ENCODE measurements around the gene PPM1D. TPM values are rescaled to one million over a fixed set of nuclear protein-coding genes. Genes with fewer than 3 reads are reported as not detected.

Gene PPM1D
- total and polyA plus RNA-seq, 8 donors: 17.1 to 27.0 (median 21.6) TPM

DNA sequence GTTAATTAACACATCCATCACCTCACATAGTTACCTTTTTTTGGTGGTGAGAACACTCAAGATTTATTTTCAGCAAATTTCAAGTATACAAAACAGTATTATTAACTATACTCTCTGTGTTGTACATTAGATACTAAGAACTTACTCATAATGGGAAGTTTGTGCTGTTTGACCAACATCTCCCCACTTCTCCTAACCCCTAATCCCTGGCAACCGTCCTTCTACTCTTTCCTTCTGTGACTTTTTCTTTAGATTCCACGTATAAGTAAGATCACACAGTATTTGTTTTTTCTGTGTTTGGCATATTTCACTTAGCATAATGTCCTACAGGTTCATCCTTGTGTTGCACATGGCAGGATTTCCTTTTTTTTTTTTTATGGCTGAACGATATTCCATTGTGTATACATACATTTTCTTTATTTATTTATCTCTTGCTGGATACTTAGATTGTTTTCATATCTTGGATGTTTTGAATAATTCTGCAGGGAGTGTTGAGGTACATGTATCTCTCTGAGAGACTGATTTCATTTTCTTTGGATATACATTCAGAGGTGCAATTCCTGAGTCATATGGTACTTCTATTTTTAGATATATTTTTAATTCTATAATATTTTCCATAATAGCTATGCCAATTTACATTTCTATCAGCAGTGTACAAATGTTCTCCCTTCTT lies 19.0 kb downstream of the PPM1D start:
- TF ChIP-seq, protein P1, sequence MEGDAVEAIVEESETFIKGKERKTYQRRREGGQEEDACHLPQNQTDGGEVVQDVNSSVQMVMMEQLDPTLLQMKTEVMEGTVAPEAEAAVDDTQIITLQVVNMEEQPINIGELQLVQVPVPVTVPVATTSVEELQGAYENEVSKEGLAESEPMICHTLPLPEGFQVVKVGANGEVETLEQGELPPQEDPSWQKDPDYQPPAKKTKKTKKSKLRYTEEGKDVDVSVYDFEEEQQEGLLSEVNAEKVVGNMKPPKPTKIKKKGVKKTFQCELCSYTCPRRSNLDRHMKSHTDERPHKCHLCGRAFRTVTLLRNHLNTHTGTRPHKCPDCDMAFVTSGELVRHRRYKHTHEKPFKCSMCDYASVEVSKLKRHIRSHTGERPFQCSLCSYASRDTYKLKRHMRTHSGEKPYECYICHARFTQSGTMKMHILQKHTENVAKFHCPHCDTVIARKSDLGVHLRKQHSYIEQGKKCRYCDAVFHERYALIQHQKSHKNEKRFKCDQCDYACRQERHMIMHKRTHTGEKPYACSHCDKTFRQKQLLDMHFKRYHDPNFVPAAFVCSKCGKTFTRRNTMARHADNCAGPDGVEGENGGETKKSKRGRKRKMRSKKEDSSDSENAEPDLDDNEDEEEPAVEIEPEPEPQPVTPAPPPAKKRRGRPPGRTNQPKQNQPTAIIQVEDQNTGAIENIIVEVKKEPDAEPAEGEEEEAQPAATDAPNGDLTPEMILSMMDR (IDR thresholded peaks at IDR 0.05): no peak
- H3K4me1 ChIP-seq: peaks cover 0 to 26% of the 10 kb centered on the region in 2 donors
- intact Hi-C loops (cut with DNase I): no loop called here
- no peaks in the 10 kb centered on the region for H3K27me3 ChIP-seq
- ATAC-seq: no peak
- H3K27ac ChIP-seq: no peak overlapping the region
- H3K9me3 ChIP-seq: no peaks in the 10 kb centered on the region
- no peak for DNase-seq
- H3K36me3 ChIP-seq: peaks cover 0 to 5% of the 10 kb centered on the region in 2 donors
- no peak overlapping the region for H3K4me3 ChIP-seq

DNA sequence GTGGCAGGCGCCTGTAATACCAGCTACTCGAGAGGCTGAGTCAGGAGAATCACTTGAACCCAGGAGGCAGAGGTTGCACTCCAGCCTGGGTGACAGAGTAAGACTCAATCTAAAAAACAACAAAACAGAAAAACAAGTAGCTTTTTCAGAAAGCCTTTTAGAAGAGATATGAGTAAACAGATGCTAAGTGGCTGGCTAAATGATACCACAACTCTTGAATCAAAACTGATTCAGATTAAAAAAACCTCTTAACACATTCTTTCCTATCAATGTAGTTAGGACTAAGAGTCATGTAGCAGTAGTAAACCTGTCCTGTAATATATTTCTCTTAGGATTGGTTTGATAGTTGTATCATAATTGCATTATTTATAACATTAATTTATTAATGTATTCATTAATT lies 23.0 kb downstream of the PPM1D start:
- intact Hi-C loops (cut with DNase I): no loop called here
- DNase-seq: no peak
- Histone ChIP-seq H3K9me3 (no peaks in the 10 kb centered on the region), H3K4me3 (no peak overlapping the region), H3K36me3 (peaks cover 0 to 34% of the 10 kb centered on the region in 2 donors), H3K27ac (no peak overlapping the region), H3K27me3 (no peaks in the 10 kb centered on the region), H3K4me1 (peaks cover 0 to 8% of the 10 kb centered on the region in 2 donors)
- TF ChIP-seq, protein P1 (IDR thresholded peaks at IDR 0.05): no peak
- ATAC-seq: no peak

DNA sequence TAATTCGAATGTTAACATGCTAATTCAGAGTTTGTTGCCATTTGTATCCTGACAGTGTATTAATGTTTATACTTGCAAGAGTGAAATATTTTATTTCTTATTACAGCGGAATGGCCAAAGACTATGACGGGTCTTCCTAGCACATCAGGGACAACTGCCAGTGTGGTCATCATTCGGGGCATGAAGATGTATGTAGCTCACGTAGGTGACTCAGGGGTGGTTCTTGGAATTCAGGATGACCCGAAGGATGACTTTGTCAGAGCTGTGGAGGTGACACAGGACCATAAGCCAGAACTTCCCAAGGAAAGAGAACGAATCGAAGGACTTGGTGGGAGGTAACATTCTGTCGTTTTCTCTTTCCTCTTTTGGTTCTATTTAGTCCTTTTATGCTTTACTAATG lies 23.4 kb downstream of the PPM1D start:
- no peak for ATAC-seq
- Histone ChIP-seq H3K4me1 (peaks cover 0 to 8% of the 10 kb centered on the region in 2 donors), H3K27me3 (no peaks in the 10 kb centered on the region), H3K9me3 (no peaks in the 10 kb centered on the region), H3K27ac (no peak overlapping the region), H3K36me3 (peaks cover 0 to 35% of the 10 kb centered on the region in 2 donors), H3K4me3 (no peak overlapping the region)
- TF ChIP-seq, protein P1 (IDR thresholded peaks at IDR 0.05): no peak
- intact Hi-C loops (cut with DNase I): no loop called here
- no peak for DNase-seq

DNA sequence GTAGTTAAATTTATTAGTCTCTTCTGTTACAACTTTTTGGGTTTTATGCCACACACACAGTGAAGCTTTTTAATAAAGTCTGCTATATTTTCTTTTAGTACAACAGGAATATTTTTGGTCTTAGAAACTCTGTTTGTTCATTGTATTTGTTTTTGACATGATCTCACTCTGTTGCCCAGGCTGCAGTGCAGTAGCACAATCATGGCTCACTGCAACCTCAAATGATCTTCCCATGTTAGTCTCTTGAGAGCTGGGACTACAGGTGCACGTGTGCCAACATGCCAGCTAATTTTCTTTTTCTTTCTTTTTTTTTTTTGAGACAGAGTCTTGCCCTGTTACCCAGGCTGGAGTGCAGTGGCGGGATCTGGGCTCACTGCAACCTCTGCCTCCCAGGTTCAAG lies 27.1 kb downstream of the PPM1D start:
- no peak overlapping the region for H3K4me3 ChIP-seq
- H3K9me3 ChIP-seq: no peaks in the 10 kb centered on the region
- intact Hi-C loops (cut with DNase I): no loop called here
- TF ChIP-seq, protein P1 (IDR thresholded peaks at IDR 0.05): no peak
- ATAC-seq: no peak
- H3K36me3 ChIP-seq: peaks cover 0 to 39% of the 10 kb centered on the region in 2 donors
- H3K27me3 ChIP-seq: no peaks in the 10 kb centered on the region
- H3K27ac ChIP-seq: no peak overlapping the region
- no peak for DNase-seq
- H3K4me1 ChIP-seq: no peaks in the 10 kb centered on the region

DNA sequence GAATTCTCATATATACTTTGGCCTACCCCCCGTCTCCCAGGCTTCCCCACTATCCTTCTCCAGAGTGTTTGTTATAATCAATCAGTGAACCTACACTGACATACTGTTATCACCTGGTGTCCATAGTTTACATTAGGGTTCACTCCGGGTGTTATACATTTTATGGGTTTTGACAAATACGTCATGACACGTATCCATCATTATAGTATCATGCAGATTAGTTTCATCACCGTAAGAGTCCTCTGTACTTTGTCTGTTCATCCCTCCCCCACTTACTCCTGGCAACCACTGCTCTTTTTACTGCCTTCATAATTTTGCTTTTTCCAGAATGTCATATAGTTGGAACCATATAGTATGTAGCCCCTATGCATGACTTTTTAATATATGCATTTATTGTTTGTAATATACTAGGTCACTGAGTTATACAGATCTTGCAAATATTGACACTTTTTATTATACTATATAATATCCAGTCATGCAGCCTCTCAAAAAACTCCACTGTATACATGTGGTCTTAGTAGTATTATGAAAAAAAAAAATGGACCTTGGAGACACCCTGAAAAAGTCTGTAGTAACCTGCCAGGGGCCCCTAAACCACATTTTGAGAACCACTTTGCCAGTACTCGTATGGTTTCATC lies 28.4 kb downstream of the PPM1D start:
- Histone ChIP-seq H3K27me3 (no peaks in the 10 kb centered on the region), H3K4me1 (no peaks in the 10 kb centered on the region), H3K36me3 (peaks cover 0 to 43% of the 10 kb centered on the region in 2 donors), H3K27ac (no peak overlapping the region), H3K9me3 (no peaks in the 10 kb centered on the region), H3K4me3 (no peak overlapping the region)
- no peak for DNase-seq
- no peak for ATAC-seq
- TF ChIP-seq, protein P1 (IDR thresholded peaks at IDR 0.05): no peak
- intact Hi-C loops (cut with DNase I): no loop called here
